H9 (cell line): ENCODE measurements around the gene FBLN2. TPM values are rescaled to one million over a fixed set of nuclear protein-coding genes. Genes with fewer than 3 reads are reported as not detected.

Experiments
- DNase-seq: peaks from one replicate; pipeline ENCODE4 v3.0.0-alpha.2; 2017
- H2AFZ ChIP-seq: one replicate; pipeline ENCODE4 v1.6.1; 2013; ENCODE audit warnings: mild to moderate bottlenecking, low read length, control low read depth, moderate library complexity
- H2AK5ac ChIP-seq: 2 replicates; pipeline ENCODE4 v1.6.1; 2013; ENCODE audit warnings: low read length, control low read depth, mixed read lengths; ENCODE audit not compliant: insufficient read length
- H2BK120ac ChIP-seq: one replicate; pipeline ENCODE4 v1.6.1; 2013; ENCODE audit warnings: low read depth, mild to moderate bottlenecking, low read length, control low read depth, inconsistent platforms; ENCODE audit not compliant: poor library complexity, severe bottlenecking
- H2BK12ac ChIP-seq: 2 replicates; pipeline ENCODE4 v1.6.1; 2013; ENCODE audit warnings: low read length, control low read depth, mixed read lengths, low read depth; ENCODE audit not compliant: insufficient read length
- H2BK15ac ChIP-seq: 2 replicates; pipeline ENCODE4 v1.6.1; 2013; ENCODE audit warnings: low read depth, low read length, control low read depth
- H2BK20ac ChIP-seq: one replicate; pipeline ENCODE4 v1.6.1; 2013; ENCODE audit warnings: low read depth, mild to moderate bottlenecking, low read length, control low read depth, inconsistent platforms; ENCODE audit not compliant: poor library complexity, severe bottlenecking
- H2BK5ac ChIP-seq: 2 replicates; pipeline ENCODE4 v1.6.1; 2013; ENCODE audit warnings: low read length, control low read depth, mixed read lengths; ENCODE audit not compliant: insufficient read length
- H3K14ac ChIP-seq: 2 replicates; pipeline ENCODE4 v1.6.1; 2013; ENCODE audit warnings: low read length, control low read depth; ENCODE audit not compliant: insufficient read depth
- H3K18ac ChIP-seq: 2 replicates; pipeline ENCODE4 v1.6.1; 2013; ENCODE audit warnings: low read depth, mild to moderate bottlenecking, mixed read lengths, low read length, control low read depth; ENCODE audit not compliant: insufficient read length
- H3K23ac ChIP-seq: 2 replicates; pipeline ENCODE4 v1.6.1; 2013; ENCODE audit warnings: low read length, control low read depth, mixed read lengths, low read depth; ENCODE audit not compliant: insufficient read length
- H3K23me2 ChIP-seq: 2 replicates; pipeline ENCODE4 v1.6.1; 2013; ENCODE audit warnings: low read depth, mild to moderate bottlenecking, mixed read lengths, low read length, control low read depth; ENCODE audit not compliant: insufficient read length, poor library complexity, severe bottlenecking
- H3K27ac ChIP-seq: 2 replicates; pipeline ENCODE4 v1.5.1; 2013; ENCODE audit warnings: low read length, control low read depth, mixed read lengths, low read depth; ENCODE audit not compliant: insufficient read length
- H3K27me3 ChIP-seq: 2 replicates; pipeline ENCODE4 v1.6.1; 2013; ENCODE audit warnings: low read length, control low read depth, inconsistent platforms; ENCODE audit not compliant: insufficient read depth
- H3K4ac ChIP-seq: 2 replicates; pipeline ENCODE4 v1.6.1; 2013; ENCODE audit warnings: low read depth, mild to moderate bottlenecking, control low read depth, inconsistent platforms, low read length, moderate library complexity
- H3K4me1 ChIP-seq: 2 replicates; pipeline ENCODE4 v1.6.1; 2013; ENCODE audit warnings: low read length, control low read depth, inconsistent platforms; ENCODE audit not compliant: insufficient read depth
- H3K4me2 ChIP-seq: 2 replicates; pipeline ENCODE4 v1.6.1; 2013; ENCODE audit warnings: low read length, control low read depth, mixed read lengths; ENCODE audit not compliant: insufficient read length, insufficient read depth
- H3K56ac ChIP-seq: 2 replicates; pipeline ENCODE4 v1.6.1; 2013; ENCODE audit warnings: low read depth, mild to moderate bottlenecking, mixed read lengths, low read length, control low read depth; ENCODE audit not compliant: insufficient read length
- H3K79me1 ChIP-seq: 2 replicates; pipeline ENCODE4 v1.6.1; 2013; ENCODE audit warnings: low read depth, mild to moderate bottlenecking, moderate library complexity, low read length, control low read depth, inconsistent platforms; ENCODE audit not compliant: insufficient read depth, poor library complexity, severe bottlenecking
- H3K79me2 ChIP-seq: 2 replicates; pipeline ENCODE4 v1.6.1; 2013; ENCODE audit warnings: low read length, control low read depth, inconsistent platforms; ENCODE audit not compliant: insufficient read depth
- H3K9ac ChIP-seq: 2 replicates; pipeline ENCODE4 v1.6.1; 2013; ENCODE audit warnings: low read length, control low read depth, mixed read lengths; ENCODE audit not compliant: insufficient read length; ENCODE audit errors: extremely low read depth
- H3K9me3 ChIP-seq: one replicate; pipeline ENCODE4 v1.6.1; 2013; ENCODE audit warnings: low read depth, low read length, inconsistent platforms; ENCODE audit not compliant: control insufficient read depth
- H3T11ph ChIP-seq: one replicate; pipeline ENCODE4 v1.6.1; 2013; ENCODE audit warnings: mild to moderate bottlenecking, low read length, control low read depth, inconsistent platforms
- H4K20me1 ChIP-seq: one replicate; pipeline ENCODE4 v1.6.1; 2013; ENCODE audit not compliant: control insufficient read depth, insufficient read length, insufficient read depth
- H4K5ac ChIP-seq: 2 replicates; pipeline ENCODE4 v1.6.1; 2013; ENCODE audit warnings: low read depth, mild to moderate bottlenecking, mixed read lengths, low read length, control low read depth; ENCODE audit not compliant: insufficient read length
- H4K8ac ChIP-seq: replicated peaks from 2 replicates; pipeline ENCODE4 v1.6.1; 2013; ENCODE audit warnings: low read length, control low read depth, mixed read lengths, low read depth; ENCODE audit not compliant: insufficient read length
- H4K91ac ChIP-seq: 2 replicates; pipeline ENCODE4 v1.6.1; 2013; ENCODE audit warnings: low read depth, mild to moderate bottlenecking, moderate library complexity, mixed read lengths, low read length, control low read depth; ENCODE audit not compliant: insufficient read length
- H3K27ac Mint-ChIP-seq, 3 experiments: 2 replicates in 2 of 3; 3 replicates in 1 of 3; pipeline ENCODE4 v1.8.0; 2020 to 2021; ENCODE audit warnings: mixed read lengths in 3 of 3, mild to moderate bottlenecking in 1 of 3, moderate library complexity in 1 of 3
- H3K27me3 Mint-ChIP-seq: 2 replicates; pipeline ENCODE4 v1.8.0; 2021; ENCODE audit warnings: low read depth, mild to moderate bottlenecking, moderate library complexity, mixed read lengths
- H3K36me3 Mint-ChIP-seq, 3 experiments: 2 replicates in 2 of 3; 3 replicates in 1 of 3; pipeline ENCODE4 v1.8.0; 2020 to 2021; ENCODE audit warnings: low read depth in 3 of 3, mixed read lengths in 3 of 3; ENCODE audit not compliant: insufficient read depth in 1 of 3
- H3K4me1 Mint-ChIP-seq, 2 experiments: 2 replicates each; pipeline ENCODE4 v1.8.0; 2020; ENCODE audit warnings: mixed read lengths in 2 of 2
- H3K4me3 Mint-ChIP-seq, 2 experiments: 2 replicates in 1 of 2; 3 replicates in 1 of 2; pipeline ENCODE4 v1.8.0; 2020 to 2021; ENCODE audit warnings: mild to moderate bottlenecking in 2 of 2, mixed read lengths in 2 of 2, moderate library complexity in 1 of 2
- H3K9me3 Mint-ChIP-seq, 2 experiments: 2 replicates in 1 of 2; 3 replicates in 1 of 2; pipeline ENCODE4 v1.8.0; 2020; ENCODE audit warnings: mild to moderate bottlenecking in 2 of 2, mixed read lengths in 2 of 2, moderate library complexity in 1 of 2
- WGBS: extraction: QIAGEN DNeasy Blood & Tissue Kit; methylation state at CpG from one replicate; pipeline ENCODE4 v1.1.7; 2013; ENCODE audit warnings: missing lambda C conversion rate, low lambda C conversion rate, mixed read lengths; ENCODE audit not compliant: insufficient read length; ENCODE audit errors: extremely low coverage; 5-methylcytosine and 5-hydroxymethylcytosine counted together
- total RNA-seq: library from RNA; stranded (reverse); gene quantifications from 2 replicates; pipeline ENCODE4 v1.2.1, GENCODE V29; 2021
- TF ChIP-seq, protein P1 (sequence below): fragments of 200-600 bp; sonication (generic); conservative IDR thresholded peaks from 3 replicates; pipeline ENCODE4 v1.8.0; 2021; ENCODE audit warnings: antibody characterized with exemption, mild to moderate bottlenecking

FBLN2 gene
- total RNA-seq, 1 experiment from 2014 or later = 11.8 TPM

DNA sequence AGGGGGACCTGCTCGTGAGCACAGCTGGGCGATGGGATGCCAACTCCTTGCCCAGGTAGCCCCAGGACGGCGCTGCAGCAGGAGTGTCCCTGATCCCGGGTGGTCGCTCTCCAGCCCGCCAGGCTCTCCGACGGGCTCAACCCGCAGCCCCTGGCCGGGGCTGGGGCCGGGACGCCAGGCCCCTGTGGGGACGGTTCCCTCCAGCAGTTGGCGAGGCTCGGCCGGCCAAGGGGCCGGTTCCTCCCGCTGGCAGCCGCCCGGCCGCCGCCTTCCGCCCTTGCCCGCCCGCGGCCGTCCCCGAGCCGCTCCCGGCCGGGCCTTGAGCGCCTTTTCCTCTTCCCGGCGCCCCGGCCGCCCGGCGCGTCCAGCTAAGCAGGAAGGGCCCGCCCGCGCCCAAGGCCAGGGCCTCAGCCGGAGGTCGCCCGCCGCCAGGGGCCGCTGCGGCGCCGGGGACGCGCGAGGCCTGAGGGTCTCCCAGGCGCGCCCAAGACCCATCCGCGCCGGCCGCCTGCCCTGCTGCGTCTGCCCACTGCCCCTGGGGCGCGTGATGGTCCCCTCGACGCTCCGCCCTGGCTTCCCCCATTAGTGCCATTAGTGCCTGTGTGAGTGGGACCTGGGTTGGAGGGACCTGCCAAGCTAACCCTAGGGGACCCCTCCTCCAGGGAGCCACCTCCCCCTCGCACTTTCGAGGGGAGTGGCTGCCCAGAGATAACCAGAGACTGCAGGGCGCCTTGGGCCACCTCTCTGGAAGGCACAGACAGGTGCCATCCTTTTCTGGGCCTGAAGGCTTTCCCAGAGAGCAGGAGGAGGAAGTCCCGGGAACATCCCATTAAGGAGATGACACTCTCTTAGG is 106.4 kb downstream of the FBLN2 start:
- TF ChIP-seq, protein P1, sequence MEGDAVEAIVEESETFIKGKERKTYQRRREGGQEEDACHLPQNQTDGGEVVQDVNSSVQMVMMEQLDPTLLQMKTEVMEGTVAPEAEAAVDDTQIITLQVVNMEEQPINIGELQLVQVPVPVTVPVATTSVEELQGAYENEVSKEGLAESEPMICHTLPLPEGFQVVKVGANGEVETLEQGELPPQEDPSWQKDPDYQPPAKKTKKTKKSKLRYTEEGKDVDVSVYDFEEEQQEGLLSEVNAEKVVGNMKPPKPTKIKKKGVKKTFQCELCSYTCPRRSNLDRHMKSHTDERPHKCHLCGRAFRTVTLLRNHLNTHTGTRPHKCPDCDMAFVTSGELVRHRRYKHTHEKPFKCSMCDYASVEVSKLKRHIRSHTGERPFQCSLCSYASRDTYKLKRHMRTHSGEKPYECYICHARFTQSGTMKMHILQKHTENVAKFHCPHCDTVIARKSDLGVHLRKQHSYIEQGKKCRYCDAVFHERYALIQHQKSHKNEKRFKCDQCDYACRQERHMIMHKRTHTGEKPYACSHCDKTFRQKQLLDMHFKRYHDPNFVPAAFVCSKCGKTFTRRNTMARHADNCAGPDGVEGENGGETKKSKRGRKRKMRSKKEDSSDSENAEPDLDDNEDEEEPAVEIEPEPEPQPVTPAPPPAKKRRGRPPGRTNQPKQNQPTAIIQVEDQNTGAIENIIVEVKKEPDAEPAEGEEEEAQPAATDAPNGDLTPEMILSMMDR = peak; percentile 74
- Mint-ChIP-seq H3K27me3 (peaks cover 73% of the 10 kb centered on the region), H3K4me1 (peaks cover 6 to 27% of the 10 kb centered on the region in 2 experiments), H3K27ac (no peak overlapping the region), H3K4me3 (peak overlapping the region in 1 of 2 experiments; percentile 40; a peak in 1 of 5 replicates), H3K9me3 (no peaks in the 10 kb centered on the region; a peak in 1 of 5 replicates), H3K36me3 (no peaks in the 10 kb centered on the region)
- no peak overlapping the region for H2BK15ac ChIP-seq
- H2BK5ac ChIP-seq = no peak overlapping the region
- H4K91ac ChIP-seq = no peak overlapping the region
- no peak overlapping the region for H3K18ac ChIP-seq
- no peak overlapping the region for H4K8ac ChIP-seq
- no peak overlapping the region for H3K9ac ChIP-seq
- H3K23ac ChIP-seq = no peak overlapping the region
- H3K4ac ChIP-seq = no peak overlapping the region
- no CpG with 5 or more reads among the region's 70 CpGs for WGBS
- no peak overlapping the region for H2AK5ac ChIP-seq
- H3K27ac ChIP-seq = no peak overlapping the region
- H3K9me3 ChIP-seq = no peaks in the 10 kb centered on the region
- H3T11ph ChIP-seq = no peak overlapping the region
- no peak overlapping the region for H4K5ac ChIP-seq
- no peak overlapping the region for H2AFZ ChIP-seq
- no peaks in the 10 kb centered on the region for H3K4me1 ChIP-seq
- peak overlapping the region; percentile 28 for H3K4me2 ChIP-seq
- H3K79me1 ChIP-seq = no peaks in the 10 kb centered on the region
- H3K27me3 ChIP-seq = peaks cover 12% of the 10 kb centered on the region; the same call in 1 of the 2 replicates
- no peaks in the 10 kb centered on the region for H3K23me2 ChIP-seq
- no peak overlapping the region for H2BK12ac ChIP-seq
- no peak overlapping the region for H2BK20ac ChIP-seq
- H3K14ac ChIP-seq = no peak overlapping the region
- DNase-seq = peak; percentile 74
- H2BK120ac ChIP-seq = no peak overlapping the region
- H3K79me2 ChIP-seq = no peaks in the 10 kb centered on the region
- H4K20me1 ChIP-seq = no peaks in the 10 kb centered on the region
- H3K56ac ChIP-seq = no peak overlapping the region
